HG03354 (cell line): ENCODE data around the gene KCNS1.
"Not testable (repeated sequence)": the region's sequence is repeated elsewhere in the genome, so short reads cannot be mapped to it uniquely, and the experiment has no call there.

Experiments
- ATAC-seq: cut with Tn5 transposase; IDR thresholded peaks from one replicate; pipeline ENCODE4 v1.9.1; 2021; ENCODE audit warnings: mild to moderate bottlenecking; ENCODE audit not compliant: unreplicated experiment, poor library complexity, severe bottlenecking

Gene KCNS1

GRCh38 chr20:45100563-45101245 is at the start of gene KCNS1:
TSS of gene KCNS1 (minus strand) at chr20:45101127. CDS start at chr20:45099236, 1,891 bp downstream.
- no peak for ATAC-seq

DNA sequence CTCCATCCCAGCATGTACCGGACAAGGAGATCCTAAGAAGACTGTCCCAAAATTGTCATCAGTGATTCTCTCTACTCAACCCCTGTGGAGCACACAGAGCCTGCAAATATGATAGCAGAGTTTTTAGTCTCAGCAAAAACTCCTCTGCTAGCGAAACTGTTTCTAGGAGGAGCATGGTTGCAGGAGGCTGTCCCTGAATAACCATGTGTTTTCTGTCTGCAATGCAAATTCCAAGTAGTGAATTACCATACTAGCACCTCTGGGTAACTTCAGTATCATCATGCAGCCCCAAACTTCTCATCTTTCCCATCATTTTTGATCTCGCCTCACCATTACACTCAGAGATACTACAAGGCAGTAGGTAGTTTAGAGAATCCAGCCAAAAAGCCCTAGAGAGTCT is 48.1 kb upstream of the KCNS1 start:
- no peak for ATAC-seq

GRCh38 chr20:45140836-45141235 is 39.9 kb upstream of the KCNS1 start:
- ATAC-seq: no peak

- not testable (repeated sequence) for ATAC-seq
Observed at GRCh38 chr20:45139733-45140375, 38.9 kb upstream of the KCNS1 start.

DNA sequence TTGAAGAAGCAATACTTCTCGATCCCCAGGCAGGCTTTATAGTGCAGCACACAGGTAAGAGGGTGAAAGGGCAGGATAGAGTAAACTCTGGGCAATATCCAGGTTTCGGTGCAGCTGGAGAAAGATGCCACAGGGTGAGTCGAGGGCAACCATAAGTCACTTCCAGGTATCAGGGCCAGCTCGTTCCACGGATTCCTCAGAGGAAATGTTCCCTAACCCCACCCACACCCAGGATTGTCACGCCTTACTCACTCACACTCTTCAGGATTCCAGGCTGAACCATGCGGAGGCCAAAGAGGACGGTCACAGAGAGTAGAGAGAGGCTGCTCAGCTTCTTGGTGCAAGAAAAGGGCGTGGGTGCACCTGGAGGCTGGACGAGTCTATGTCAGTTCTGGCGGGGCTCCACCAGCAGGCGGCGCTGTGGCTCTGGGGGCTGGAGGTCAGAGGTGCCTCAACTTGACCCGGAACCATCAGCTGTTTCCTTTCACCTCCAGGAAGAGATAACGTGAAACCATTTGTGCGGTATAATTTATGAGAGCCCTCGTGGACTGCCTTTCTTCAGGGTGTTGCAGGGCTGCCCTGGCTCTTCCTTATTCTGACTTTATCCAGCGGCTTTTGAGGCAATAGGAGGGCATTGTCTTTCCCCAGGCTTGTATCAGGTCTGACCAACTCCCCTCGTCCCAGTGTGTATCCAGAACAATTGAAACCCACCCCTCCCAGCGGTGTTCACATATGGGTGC is 37.8 kb upstream of the KCNS1 start:
- ATAC-seq: no peak

DNA sequence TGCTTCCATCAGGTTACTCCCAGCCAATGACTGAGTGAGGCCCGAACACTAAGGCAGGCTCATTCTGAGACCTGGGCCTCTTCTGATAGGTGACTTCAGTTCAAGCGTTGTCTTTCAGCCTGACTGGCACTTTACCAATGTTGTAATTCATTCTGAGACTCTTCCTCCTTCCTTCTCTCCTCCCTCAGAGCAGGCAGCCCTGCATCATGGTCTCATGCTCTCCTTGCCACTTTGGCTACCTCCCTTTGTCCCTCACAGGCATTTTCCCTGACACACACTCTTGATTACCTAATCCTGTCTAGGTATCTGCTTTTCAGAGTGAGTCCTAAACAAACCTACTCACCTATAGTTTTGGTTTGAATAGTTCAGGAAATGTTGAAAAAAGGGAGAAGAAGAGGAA is 36.0 kb upstream of the KCNS1 start:
- ATAC-seq: no peak

- no peak for ATAC-seq
Observed at GRCh38 chr20:45128099-45128498, 27.2 kb upstream of the KCNS1 start.

DNA sequence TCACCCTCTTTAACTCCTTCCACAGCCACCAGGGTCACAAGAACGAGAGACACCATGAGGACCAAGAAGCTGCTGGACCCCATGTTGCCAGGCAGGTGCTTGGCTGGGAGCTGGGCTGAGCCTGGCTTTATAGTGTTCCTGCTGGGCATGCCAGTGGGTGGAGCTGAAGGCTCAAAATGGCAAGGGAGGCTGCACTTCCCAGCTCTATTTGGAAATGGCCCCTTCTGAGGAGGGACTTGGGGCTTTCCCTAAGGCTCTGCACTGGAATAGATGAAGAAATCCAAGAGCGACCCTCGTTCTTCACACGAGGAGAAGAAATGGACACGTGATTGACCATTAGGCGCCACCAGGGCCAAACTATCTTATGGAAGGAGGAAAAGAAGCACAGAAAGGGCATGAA is 23.4 kb upstream of the KCNS1 start, which contains the start of gene WFDC12:
TSS of gene WFDC12 (minus strand) at position 101 of the 400 bp plus-strand sequence. CDS start at position 83, 18 bp downstream.
- ATAC-seq: no peak

DNA sequence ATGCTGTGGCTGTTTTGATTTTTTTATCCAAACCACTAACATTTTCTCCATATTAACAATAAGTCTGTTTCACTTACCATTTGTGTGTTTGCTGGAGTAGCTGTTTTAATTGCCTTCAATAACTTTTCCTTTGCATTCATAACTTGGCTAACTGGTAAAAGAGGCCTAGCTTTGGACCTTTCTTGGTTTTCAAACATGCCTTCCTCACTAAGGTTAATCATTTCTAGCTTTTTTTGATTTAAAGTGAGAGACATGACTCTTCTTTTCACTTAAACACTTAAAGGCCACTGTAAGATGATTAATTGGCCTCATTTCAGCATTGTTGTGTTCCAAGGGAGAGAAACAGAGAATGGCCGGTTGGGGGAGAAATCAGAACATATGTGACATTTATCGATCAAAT is 20.5 kb upstream of the KCNS1 start:
- ATAC-seq: no peak

DNA sequence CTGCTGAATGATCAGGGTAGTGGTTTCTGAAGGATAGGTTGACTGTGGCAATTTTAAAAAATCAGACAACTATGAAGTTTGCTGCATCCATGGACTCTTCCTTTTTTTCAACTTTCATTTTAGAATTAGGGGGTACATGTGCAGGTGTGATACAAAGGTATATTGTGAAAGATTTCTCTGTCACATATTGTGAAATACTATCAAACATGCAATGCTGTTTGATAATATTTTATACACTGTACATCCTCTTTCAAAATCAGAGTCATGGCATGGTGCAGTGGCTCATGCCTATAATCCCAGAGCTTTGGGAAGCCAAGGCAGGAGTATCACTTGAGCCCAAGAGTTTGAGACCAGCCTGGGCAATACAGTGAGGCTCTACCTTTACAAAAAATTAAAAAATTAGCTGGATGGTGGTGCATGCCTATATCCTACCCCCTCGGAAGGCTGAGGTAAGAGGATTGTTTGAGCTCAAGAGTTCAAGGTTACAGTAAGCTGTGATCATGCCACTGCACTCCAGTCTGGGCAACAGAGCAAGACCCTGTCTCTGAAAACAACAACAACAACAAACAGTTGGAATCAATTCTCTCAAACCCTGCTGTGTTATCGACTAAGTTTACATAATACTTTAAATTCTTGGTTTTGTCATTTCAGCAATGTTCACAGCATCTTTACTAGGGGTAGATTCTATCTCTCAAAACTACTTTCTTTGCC is 18.8 kb upstream of the KCNS1 start:
- no peak for ATAC-seq

DNA sequence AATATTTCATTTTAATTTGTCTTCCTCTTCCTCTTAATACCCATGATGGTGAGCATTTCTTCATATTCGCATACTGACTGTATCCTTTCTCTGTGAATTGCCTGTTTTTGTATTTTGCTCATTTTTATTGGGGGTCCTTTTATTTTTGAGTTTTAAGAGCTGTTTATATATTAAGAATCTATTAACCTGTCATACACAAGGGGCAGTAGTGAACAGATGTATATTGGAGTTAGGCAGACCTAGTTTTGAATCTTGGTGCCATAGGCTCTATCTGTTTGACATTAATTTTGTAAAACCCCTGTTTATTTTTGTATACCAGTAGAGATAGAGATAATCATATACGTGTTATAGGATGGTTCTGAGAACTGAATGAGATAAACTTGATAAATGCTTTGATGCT is 17.1 kb upstream of the KCNS1 start:
- ATAC-seq: no peak

GRCh38 chr20:45117581-45117980 is 16.7 kb upstream of the KCNS1 start:
- ATAC-seq: no peak

DNA sequence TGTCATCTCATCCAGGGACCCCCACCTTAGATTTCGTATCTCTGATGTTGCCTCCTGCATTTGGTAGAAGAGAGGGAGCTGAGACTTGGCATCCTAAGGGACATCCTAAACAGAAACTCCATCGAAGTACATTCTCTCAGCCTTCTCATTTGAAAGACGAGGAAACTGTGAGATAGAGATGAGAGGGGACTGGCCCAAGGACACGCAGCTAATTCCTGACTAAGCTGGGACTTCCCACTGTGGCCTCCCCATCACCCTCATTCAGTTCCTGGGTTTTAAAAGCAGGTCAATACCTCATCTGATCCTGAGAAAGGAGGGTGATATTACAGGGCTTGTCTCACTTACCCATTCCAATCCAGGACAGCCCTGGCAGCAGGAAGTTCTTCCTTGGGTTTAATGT is 14.9 kb upstream of the KCNS1 start:
- ATAC-seq: no peak

DNA sequence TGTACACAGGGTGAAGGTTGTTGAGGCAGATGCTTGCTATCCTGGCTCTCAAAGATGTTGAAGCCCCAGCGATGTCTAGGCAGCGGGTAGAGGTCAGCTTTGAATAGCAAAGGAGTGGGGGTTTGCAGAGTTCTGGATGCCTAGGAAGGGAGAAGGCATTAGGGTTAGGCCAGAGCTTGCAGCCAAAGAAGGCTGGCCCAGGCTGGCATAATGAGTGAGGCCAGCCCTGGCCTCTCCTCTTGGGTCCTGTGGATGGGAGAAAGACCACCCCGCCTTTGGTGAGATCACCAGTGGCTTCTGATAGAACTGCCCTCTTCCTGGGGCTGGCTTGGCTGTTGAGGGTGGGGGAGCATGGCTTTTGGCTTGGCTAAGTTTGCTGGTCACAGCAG is 14.5 kb upstream of the KCNS1 start:
- ATAC-seq: no peak

- ATAC-seq: no peak
Observed at GRCh38 chr20:45114465-45115385, 13.8 kb upstream of the KCNS1 start, which contains the start of gene WFDC5. TSS of gene WFDC5 (minus strand) at chr20:45115174. CDS start at chr20:45115083, 91 bp downstream.

DNA sequence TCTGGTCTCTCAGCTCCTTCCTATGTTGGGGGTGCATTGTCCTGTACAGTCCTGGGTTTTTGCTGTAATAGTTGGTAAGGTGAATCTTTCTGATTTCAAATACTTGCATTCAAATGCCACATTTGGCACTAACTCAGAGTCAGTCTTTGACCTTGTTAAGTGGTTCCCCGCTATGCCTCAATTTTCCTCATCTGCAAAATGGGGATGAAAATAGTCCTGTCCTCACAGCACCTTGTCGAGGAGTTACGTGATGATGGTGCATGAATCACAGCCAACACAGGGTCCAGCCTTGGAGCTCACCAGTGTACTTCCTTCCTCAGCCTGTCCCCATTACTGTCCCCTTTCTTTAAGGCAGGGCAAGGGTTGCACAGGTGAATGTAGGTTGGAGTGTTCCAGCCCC is 12.9 kb upstream of the KCNS1 start:
- no peak for ATAC-seq

DNA sequence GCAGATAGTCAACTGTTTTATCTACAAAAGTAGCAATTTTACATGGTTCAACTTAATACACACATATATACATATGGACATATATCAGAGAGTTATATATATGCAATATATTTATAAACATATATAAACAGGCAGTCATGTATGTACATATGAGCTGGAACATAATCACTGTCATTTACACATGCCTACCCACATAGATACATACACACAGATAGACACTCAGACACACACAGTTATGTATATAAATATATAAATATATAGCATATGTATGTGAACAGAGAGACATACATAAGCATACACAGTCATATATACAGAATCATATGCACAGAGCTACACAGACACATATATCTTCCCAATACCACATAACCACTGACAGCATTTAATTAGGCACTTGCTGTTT is 11.8 kb upstream of the KCNS1 start:
- no peak for ATAC-seq

DNA sequence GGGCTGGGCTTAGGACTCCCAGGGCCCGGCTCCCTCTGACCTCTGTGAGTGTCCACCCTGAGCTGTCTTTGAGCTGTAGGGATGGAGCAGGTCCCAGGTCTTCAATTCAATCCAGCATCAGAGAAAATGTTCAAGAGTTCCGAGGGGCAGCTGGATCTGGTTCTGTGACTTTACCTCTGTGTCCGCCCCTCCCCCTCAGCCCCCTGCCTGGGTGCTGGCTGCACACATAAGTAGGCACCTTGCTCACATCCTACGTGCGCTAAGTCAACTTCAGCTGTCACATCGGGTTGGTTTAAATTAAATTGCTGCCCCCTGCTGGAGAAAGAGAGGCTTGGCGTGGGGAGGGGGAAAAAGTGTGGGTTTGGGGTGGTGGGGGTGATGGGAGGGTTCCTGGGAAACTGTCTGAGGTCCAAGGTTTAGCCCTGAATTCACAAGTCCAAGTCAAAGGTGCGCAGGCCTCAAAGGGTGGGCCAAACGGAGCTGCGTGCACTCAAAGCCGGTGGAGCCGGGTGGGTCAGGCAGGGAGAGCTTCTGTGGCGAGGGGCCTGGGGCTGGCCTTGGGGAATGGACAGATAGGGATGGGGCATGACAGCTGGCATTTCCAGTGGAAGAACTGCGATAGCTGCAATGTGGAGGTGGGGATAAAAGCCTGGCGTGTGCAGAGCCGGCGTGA is 11.0 kb upstream of the KCNS1 start:
- ATAC-seq: no peak

GRCh38 chr20:45111285-45111684 is 10.4 kb upstream of the KCNS1 start:
- ATAC-seq: no peak
